Fibroblast of skin of abdomen (primary cell): ENCODE data around the gene ENDOD1.
A peak's percentile ranks its signal among the peaks of the same experiment; 100 is the strongest.
"Not testable (repeated sequence)": the region's sequence is repeated elsewhere in the genome, so short reads cannot be mapped to it uniquely, and the experiment has no call there.

Experiments
- DNase-seq: peaks from one replicate; pipeline ENCODE4 v3.0.0-alpha.2; 2013

The ENDOD1 gene

DNA sequence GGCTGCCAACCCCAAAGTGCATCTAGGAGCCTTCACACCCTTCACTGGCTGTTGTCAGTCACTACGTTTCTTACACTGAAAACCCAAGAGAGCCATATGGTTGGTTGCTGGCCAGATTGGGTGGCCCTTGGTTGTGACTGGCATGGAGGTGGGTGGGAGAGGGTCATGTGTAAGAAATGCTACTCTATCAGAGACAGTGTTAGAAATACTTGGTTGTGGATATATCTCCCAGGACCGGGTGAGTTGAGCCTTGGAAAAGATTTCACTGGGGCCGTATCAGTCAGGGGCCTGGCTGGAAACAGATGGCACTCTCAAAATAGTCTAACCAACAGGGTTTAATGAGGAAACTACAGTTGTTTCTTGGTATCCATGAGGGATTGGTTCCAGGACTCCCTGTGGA, 15.2 kb downstream of the ENDOD1 start:
- no peak for DNase-seq

GRCh38 chr11:95108159-95108611, 18.5 kb downstream of the ENDOD1 start:
- DNase-seq, result peak; percentile 52

GRCh38 chr11:95108671-95109551, 19.3 kb downstream of the ENDOD1 start:
- DNase-seq, result peak; percentile 14

GRCh38 chr11:95111471-95111870, 21.8 kb downstream of the ENDOD1 start:
- not testable (repeated sequence) for DNase-seq

DNA sequence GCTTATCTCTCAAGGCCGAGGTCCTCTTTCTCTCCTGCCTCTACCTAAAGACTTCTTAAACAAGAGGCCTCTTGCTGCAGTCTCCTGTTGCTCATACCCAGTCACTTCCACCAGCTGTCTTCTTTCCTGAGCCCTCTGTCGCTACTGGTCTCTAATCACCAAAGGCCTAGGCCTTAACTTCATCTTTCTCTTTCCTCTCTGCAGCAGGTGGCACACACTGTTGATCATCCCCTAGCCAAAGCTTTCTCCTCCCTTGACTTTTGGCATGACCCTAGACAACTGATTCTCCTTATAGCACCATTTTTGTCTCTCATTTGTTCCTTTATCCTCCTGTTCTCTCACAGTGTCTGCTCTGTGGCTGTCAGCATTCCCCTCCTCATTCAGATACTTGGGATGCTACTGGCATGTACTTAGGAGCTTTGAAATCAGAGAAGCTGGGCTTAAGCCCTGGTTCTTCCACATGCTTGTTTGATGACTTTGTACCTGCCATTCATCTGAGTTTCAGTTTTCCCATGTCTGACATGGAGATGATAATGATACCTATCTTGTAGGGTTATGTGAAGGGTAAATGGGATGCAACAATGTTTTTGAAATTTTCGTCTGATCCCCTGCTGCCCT, 22.4 kb downstream of the ENDOD1 start:
- DNase-seq, result no peak

- no peak for DNase-seq
These were observed 26.0 kb downstream of the ENDOD1 start for GRCh38 chr11:95115597-95115996.

GRCh38 chr11:95119361-95120060, 29.9 kb downstream of the ENDOD1 start:
- DNase-seq, result no peak

- no peak for DNase-seq
These were observed 32.1 kb downstream of the ENDOD1 start for GRCh38 chr11:95121698-95122097.

- no peak for DNase-seq
These were observed 33.9 kb downstream of the ENDOD1 start for GRCh38 chr11:95123556-95123955.

DNA sequence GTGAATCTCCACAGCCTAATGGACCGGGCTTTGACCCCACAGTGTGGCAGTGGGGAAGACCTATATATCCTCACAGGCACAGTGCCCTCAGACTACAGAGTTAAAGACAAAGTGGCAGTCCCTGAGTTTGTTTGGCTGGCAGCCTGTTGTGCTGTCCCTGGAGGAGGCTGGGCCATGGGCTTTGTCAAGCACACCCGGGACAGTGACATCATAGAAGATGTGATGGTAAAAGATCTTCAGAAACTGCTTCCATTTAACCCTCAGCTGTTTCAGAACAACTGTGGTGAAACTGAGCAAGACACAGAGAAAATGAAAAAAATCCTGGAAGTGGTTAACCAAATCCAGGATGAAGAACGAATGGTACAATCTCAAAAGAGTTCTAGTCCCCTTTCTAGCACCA, 39.0 kb downstream of the ENDOD1 start:
- no peak for DNase-seq

- DNase-seq, result no peak
These were observed 43.3 kb downstream of the ENDOD1 start for GRCh38 chr11:95132956-95133355.

DNA sequence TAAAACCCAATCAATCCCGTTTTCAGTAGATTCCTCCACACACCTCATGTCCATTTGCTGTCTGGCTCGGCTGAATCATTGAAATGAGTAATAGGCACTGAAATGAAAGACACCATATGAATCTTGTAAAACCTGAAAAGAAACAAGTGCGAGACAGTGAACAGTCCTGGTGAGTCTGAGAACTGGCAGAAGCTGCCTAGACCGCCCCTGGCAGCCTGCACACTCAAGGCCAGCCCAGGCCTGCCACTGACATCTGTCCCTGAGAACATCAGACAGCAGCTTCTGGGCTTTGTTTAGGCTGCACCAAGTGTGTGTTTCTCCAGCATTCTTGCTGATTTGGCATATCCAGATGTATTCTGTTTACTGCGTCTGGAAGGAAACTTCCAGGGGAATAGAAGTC, 44.8 kb downstream of the ENDOD1 start:
- peak; percentile 83 for DNase-seq

DNA sequence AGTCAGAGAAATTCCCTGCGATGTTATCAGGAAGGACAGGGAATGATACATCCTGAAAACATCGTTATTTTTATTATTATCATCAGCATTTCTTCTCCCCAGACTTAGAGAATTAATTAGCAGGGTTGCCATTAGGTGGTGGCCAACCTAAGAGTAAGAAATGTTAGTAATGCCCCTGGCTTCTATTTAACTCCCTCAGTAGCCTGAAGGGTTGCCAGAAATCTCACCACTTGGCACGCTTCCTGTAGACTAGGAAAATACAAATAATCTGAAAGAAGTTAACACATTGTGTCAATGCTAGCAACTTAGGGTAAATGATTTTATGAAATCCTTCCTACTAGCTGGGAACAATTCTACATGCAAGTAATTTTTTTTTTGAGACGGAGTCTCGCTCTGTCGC, 45.5 kb downstream of the ENDOD1 start:
- peak; percentile 23 for DNase-seq

DNA sequence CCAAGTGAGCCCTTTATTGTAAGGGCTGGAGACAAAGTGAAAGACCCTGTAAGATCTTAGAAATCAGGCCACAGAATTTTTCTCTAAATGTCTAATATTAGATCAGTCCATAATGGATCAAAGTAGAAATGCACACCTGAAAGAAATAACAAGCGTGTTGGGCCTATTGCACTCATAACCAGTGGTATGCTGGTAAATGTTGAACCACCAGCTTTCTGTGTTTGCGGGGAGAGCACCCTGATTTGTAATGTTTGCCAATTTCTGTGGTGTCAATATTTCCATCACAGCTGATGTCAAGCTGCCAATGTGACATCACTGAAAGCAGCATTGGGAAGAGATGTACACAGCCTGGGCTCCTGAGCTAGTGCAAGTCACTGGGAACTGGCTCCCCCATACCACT, 46.2 kb downstream of the ENDOD1 start:
- DNase-seq, result no peak

DNA sequence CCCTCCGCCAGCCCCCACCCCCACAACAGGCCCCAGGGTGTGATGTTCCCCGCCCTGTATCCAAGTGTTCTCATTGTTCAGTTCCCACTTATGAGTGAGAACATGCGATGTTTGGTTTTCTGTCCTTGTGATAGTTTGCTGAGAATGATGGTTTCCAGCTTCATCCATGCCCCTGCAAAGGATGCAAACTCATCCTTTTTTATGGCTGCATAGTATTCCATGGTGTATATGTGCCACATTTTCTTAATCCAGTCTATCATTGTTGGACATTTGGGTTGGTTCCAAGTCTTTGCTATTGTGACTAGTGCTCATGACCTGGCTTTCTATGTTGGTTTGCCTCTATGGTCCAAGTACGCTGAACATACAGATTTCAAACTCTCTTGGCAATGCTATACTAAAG, 47.1 kb downstream of the ENDOD1 start:
- DNase-seq, result not testable (repeated sequence)

DNA sequence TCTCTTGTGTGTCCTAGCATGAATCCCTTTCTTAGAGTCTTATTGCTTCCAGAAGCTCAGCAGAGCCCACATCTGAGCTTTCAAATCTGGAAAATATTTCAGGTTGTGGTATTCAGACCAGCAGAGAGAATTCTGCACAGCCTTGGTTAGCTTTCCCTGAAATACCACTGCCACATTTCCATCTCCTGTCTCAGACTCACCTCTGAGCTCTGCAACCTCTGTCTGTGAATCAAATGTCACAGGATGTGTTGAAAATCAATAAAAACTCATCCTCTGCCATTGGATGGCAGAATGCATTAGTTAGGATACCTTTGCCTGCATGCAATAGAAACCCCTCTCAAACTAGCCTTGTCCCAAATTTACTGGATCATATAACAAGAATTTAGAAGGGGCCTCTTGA, 47.7 kb downstream of the ENDOD1 start:
- DNase-seq, result no peak

GRCh38 chr11:95138448-95138847, 48.8 kb downstream of the ENDOD1 start:
- no peak for DNase-seq

DNA sequence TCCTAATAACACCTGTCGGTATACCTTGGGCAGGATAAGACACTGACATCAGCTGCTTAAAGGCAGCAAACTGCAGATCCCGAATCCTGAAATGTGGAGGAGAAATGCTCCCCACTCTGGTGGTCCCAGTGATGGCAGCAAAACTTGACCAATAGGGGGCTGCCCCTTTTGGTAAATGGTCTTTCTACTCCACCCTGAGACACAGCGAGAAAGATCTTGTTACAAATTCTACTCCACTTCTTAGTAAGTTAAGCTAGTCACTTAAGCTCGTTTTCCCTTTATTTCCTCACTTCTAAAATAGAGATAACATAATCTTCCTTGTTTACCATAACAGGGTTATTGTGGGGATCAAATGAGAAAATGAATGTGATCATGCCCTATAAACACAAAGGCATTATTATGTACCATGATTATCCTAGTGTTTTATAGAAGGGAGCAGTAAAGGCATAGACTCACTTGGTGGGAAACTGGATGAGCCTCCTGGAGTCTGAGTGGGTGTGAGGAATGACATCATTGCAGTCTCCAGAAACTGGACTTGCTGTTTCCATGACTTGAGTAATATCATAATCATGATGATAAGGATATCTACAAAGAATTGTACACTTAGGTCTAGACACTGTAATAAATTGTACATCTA, 50.9 kb downstream of the ENDOD1 start:
- DNase-seq, result peak; percentile 29

- no peak for DNase-seq
These were observed 52.8 kb downstream of the ENDOD1 start for GRCh38 chr11:95142431-95142830.

GRCh38 chr11:95143106-95143681, 53.5 kb downstream of the ENDOD1 start:
- peak; percentile 50 for DNase-seq

GRCh38 chr11:95144313-95145235, 54.9 kb downstream of the ENDOD1 start:
- no peak for DNase-seq
